ENCODE data around the gene FAM120B.

DNA sequence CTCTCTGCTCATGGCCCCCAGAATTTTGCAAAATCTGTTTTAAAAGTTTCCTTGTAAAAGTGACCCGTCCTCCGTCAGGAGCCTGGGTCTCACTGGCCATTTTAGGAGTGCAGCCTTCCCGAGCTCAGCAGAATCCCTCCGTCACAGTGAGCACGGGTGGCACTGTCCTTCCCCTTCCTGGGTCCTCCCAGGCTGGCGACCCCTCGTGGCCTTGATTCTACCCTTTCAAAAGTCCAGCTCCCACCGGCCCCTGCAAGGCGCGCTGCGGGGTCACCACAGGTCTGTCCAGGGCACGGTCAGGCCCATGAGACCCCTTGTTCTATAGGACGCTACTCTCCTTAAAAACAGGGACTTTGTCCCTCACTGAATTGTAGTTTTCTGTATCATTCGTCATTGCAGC, 133.9 kb downstream of the FAM120B start:
- TF ChIP-seq, protein P1, sequence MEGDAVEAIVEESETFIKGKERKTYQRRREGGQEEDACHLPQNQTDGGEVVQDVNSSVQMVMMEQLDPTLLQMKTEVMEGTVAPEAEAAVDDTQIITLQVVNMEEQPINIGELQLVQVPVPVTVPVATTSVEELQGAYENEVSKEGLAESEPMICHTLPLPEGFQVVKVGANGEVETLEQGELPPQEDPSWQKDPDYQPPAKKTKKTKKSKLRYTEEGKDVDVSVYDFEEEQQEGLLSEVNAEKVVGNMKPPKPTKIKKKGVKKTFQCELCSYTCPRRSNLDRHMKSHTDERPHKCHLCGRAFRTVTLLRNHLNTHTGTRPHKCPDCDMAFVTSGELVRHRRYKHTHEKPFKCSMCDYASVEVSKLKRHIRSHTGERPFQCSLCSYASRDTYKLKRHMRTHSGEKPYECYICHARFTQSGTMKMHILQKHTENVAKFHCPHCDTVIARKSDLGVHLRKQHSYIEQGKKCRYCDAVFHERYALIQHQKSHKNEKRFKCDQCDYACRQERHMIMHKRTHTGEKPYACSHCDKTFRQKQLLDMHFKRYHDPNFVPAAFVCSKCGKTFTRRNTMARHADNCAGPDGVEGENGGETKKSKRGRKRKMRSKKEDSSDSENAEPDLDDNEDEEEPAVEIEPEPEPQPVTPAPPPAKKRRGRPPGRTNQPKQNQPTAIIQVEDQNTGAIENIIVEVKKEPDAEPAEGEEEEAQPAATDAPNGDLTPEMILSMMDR (IDR thresholded peaks at IDR 0.05) = no peak
- TF ChIP-seq EZH2 (IDR thresholded peaks at IDR 0.05) = no peak
